MV-4-11 (cell line): ENCODE results near the gene TMEM72.

Experiments
- DNase-seq: peaks from one replicate; lab custom pipeline; 2025; lab: John Stamatoyannopoulos, UW

Gene TMEM72

GRCh38 chr10:44890696-44891563 lies 20.2 kb upstream of the TMEM72 start:
- no peak for DNase-seq

GRCh38 chr10:44891721-44892120 lies 19.4 kb upstream of the TMEM72 start:
- no peak for DNase-seq

- no peak for DNase-seq
Observed at GRCh38 chr10:44893604-44894468, 17.3 kb upstream of the TMEM72 start.

- DNase-seq, result no peak
Observed at GRCh38 chr10:44894691-44895090, 16.4 kb upstream of the TMEM72 start.

GRCh38 chr10:44895280-44895679 lies 15.9 kb upstream of the TMEM72 start:
- DNase-seq, result no peak

GRCh38 chr10:44897049-44897448 lies 14.1 kb upstream of the TMEM72 start:
- no peak for DNase-seq

GRCh38 chr10:44898665-44899064 lies 12.5 kb upstream of the TMEM72 start:
- DNase-seq, result no peak

- DNase-seq, result no peak
Observed at GRCh38 chr10:44899450-44900080, 11.6 kb upstream of the TMEM72 start.

- no peak for DNase-seq
Observed at GRCh38 chr10:44902941-44903545, 8.1 kb upstream of the TMEM72 start.

GRCh38 chr10:44906486-44906885 lies 4.7 kb upstream of the TMEM72 start:
- DNase-seq, result no peak

- no peak for DNase-seq
Observed at GRCh38 chr10:44907556-44907955, 3.6 kb upstream of the TMEM72 start.

- DNase-seq, result no peak
Observed at GRCh38 chr10:44908066-44908749, 2.9 kb upstream of the TMEM72 start.

- DNase-seq, result no peak
Observed at GRCh38 chr10:44908936-44909630, 2.1 kb upstream of the TMEM72 start.

GRCh38 chr10:44909910-44910309 lies 1.2 kb upstream of the TMEM72 start:
- DNase-seq, result no peak

- DNase-seq, result no peak
Observed at GRCh38 chr10:44910602-44911001, 535 bp upstream of the TMEM72 start.

- DNase-seq, result no peak
Observed at GRCh38 chr10:44911951-44912350, 814 bp downstream of the TMEM72 start.

GRCh38 chr10:44913350-44914081 lies 2.4 kb downstream of the TMEM72 start:
- peak; percentile 87 for DNase-seq

GRCh38 chr10:44914891-44915290 lies 3.8 kb downstream of the TMEM72 start:
- no peak for DNase-seq

- DNase-seq, result no peak
Observed at GRCh38 chr10:44916429-44916828, 5.3 kb downstream of the TMEM72 start.

- no peak for DNase-seq
Observed at GRCh38 chr10:44917848-44918247, 6.7 kb downstream of the TMEM72 start.
